T-cell (primary cell): ENCODE data around the gene KCNJ12. TPM values are rescaled to one million over a fixed set of nuclear protein-coding genes. Genes with fewer than 3 reads are reported as not detected.
"Not testable (repeated sequence)": the region's sequence is repeated elsewhere in the genome, so short reads cannot be mapped to it uniquely, and the experiment has no call there.

ENCODE experiments used
- ATAC-seq, 4 experiments: fragments of 200-7000 bp in 3 of 4; fragments of 150-1000 bp in 1 of 4; cut with Tn5 transposase; replicated peaks in 1 of 4; 1 replicate in 3 of 4; 2 replicates in 1 of 4; pipeline ENCODE4 v1.10.0; 2021; ENCODE audit warnings: moderate library complexity in 3 of 4, mild to moderate bottlenecking in 2 of 4, moderate number of reproducible peaks in 1 of 4
- CTCF ChIA-PET, 2 donors: fragments of 300-600 bp; sonication (Branson Sonifier 250); formaldehyde crosslinking; loops; one replicate each; lab custom pipeline; 2022; ENCODE audit warnings: antibody characterized with exemption in 2 of 2; lab: Charles Lee
- POLR2A ChIA-PET, 2 donors: fragments of 300-600 bp; sonication (Branson Sonifier 250); formaldehyde crosslinking; loops; one replicate each; lab custom pipeline; 2022; ENCODE audit warnings: antibody characterized with exemption in 2 of 2; lab: Charles Lee
- DNase-seq, 35 experiments: peaks; one replicate each; pipeline versions ENCODE4 v3.0.0 to v3.0.0-alpha.2; 2013 to 2023
- H3K27ac ChIP-seq: one replicate; pipeline ENCODE4 v1.5.1; 2013; ENCODE audit warnings: low read length
- H3K27me3 ChIP-seq, 2 experiments: replicated peaks in 1 of 2; 1 replicate in 1 of 2; 2 replicates in 1 of 2; pipeline versions ENCODE4 v1.6.1 to v1.7.0; 2013; ENCODE audit warnings: low read length in 1 of 2, mixed read lengths in 1 of 2; ENCODE audit not compliant: control insufficient read depth in 2 of 2, insufficient read depth in 2 of 2; ENCODE audit errors: extremely low read depth in 1 of 2
- H3K36me3 ChIP-seq, 2 donors: 1 replicate in 1 of 2; 2 replicates in 1 of 2; pipeline versions ENCODE4 v1.6.1 to v1.7.0; 2013; ENCODE audit warnings: low read length in 1 of 2; ENCODE audit not compliant: control insufficient read depth in 2 of 2, insufficient read depth in 1 of 2; ENCODE audit errors: extremely low read depth in 1 of 2
- H3K4me1 ChIP-seq, 2 experiments: 1 replicate in 1 of 2; 2 replicates in 1 of 2; pipeline versions ENCODE4 v1.6.1 to v1.7.0; 2013; ENCODE audit warnings: low read length in 2 of 2, mixed read lengths in 1 of 2; ENCODE audit not compliant: insufficient read depth in 2 of 2, control insufficient read depth in 1 of 2; ENCODE audit errors: extremely low read depth in 1 of 2
- H3K4me3 ChIP-seq, 2 donors: 1 replicate in 1 of 2; 2 replicates in 1 of 2; pipeline versions ENCODE4 v1.5.1 to v1.7.0; 2013; ENCODE audit warnings: mild to moderate bottlenecking in 2 of 2, low read length in 1 of 2, moderate library complexity in 1 of 2; ENCODE audit not compliant: control insufficient read depth in 1 of 2; ENCODE audit errors: extremely low read depth in 1 of 2
- H3K9me3 ChIP-seq: 2 replicates; pipeline ENCODE4 v1.7.0; 2013
- H3K27ac Mint-ChIP-seq, 2 donors: one replicate each; pipeline ENCODE4 v1.8.0; 2020 to 2021; ENCODE audit warnings: mild to moderate bottlenecking in 2 of 2, mixed read lengths in 2 of 2
- H3K27me3 Mint-ChIP-seq, 2 donors: one replicate each; pipeline ENCODE4 v1.8.0; 2021 to 2022; ENCODE audit warnings: mixed read lengths in 2 of 2
- H3K36me3 Mint-ChIP-seq: one replicate; pipeline ENCODE4 v1.8.0; 2021; ENCODE audit warnings: mixed read lengths
- H3K4me1 Mint-ChIP-seq, 3 donors: one replicate each; pipeline ENCODE4 v1.8.0; 2020 to 2022; ENCODE audit warnings: mixed read lengths in 3 of 3, mild to moderate bottlenecking in 1 of 3
- H3K4me3 Mint-ChIP-seq, 3 donors: one replicate each; pipeline ENCODE4 v1.8.0; 2020 to 2022; ENCODE audit warnings: mild to moderate bottlenecking in 3 of 3, mixed read lengths in 3 of 3, moderate library complexity in 3 of 3
- H3K9me3 Mint-ChIP-seq, 3 donors: one replicate each; pipeline ENCODE4 v1.8.0; 2020 to 2022; ENCODE audit warnings: mixed read lengths in 3 of 3
- WGBS: methylation state at CpG from one replicate; pipeline ENCODE4 v1.1.5; 2013; ENCODE audit warnings: missing lambda C conversion rate; ENCODE audit not compliant: insufficient coverage; 5-methylcytosine and 5-hydroxymethylcytosine counted together
- total RNA-seq, 35 experiments: library from RNA in 6 of 35; stranded (reverse) in 6 of 35; fragments of 120-200 nt in 1 of 35; gene quantifications; one replicate each; pipeline versions ENCODE4 v1.2.1 to v1.2.4 and lab custom pipeline; 2013 to 2026

The KCNJ12 gene
- total RNA-seq, 5 donors from 2014 or later (not counting 1 experiment from before 2014, with no cell fraction given): 0.03 to 0.23 (median 0.10) TPM

DNA sequence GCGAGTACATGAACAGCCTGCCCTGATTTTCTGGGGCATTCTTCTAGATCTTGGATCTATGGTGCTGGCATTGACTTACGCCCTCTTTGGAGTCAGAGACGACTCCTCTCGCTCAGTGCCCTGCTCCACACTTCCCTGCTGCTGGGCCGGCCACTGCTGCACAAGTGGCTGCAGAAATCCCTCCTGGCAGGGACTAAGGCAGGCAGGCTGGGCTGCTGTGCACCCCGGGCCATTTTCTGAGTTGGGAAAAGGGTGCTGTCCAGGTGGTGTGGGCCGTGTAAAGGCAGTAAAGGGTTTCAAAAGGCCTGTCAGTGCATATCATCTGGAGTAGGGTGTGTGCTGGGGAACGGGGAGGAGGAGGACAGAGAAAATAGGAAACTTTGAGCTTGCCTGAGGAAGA is 50.1 kb downstream of the KCNJ12 start:
- H3K27me3 Mint-ChIP-seq, H3K36me3 ChIP-seq, H3K36me3 Mint-ChIP-seq, H3K9me3 Mint-ChIP-seq, CTCF ChIA-PET, H3K27ac ChIP-seq, H3K9me3 ChIP-seq, H3K4me3 Mint-ChIP-seq, H3K27ac Mint-ChIP-seq, DNase-seq, ATAC-seq, H3K4me1 ChIP-seq, H3K4me3 ChIP-seq, POLR2A ChIA-PET: not testable (repeated sequence)
- 100% methylated on average over 2 of the region's 8 CpGs for WGBS
- peaks cover 3 to 13% (median 4%) of the 10 kb centered on the region in 3 donors for H3K4me1 Mint-ChIP-seq
- peaks cover 0 to 16% of the 10 kb centered on the region in 2 experiments for H3K27me3 ChIP-seq

GRCh38 chr17:21426876-21427275 is 50.7 kb downstream of the KCNJ12 start:
- H3K36me3 Mint-ChIP-seq, H3K4me3 ChIP-seq, H3K4me3 Mint-ChIP-seq, CTCF ChIA-PET, H3K4me1 Mint-ChIP-seq, H3K9me3 ChIP-seq, H3K27ac ChIP-seq, H3K4me1 ChIP-seq, H3K27me3 ChIP-seq, H3K36me3 ChIP-seq, H3K27me3 Mint-ChIP-seq, ATAC-seq, POLR2A ChIA-PET, H3K27ac Mint-ChIP-seq, DNase-seq, H3K9me3 Mint-ChIP-seq: not testable (repeated sequence)
- WGBS: 96% methylated on average over 4 of the region's 8 CpGs

DNA sequence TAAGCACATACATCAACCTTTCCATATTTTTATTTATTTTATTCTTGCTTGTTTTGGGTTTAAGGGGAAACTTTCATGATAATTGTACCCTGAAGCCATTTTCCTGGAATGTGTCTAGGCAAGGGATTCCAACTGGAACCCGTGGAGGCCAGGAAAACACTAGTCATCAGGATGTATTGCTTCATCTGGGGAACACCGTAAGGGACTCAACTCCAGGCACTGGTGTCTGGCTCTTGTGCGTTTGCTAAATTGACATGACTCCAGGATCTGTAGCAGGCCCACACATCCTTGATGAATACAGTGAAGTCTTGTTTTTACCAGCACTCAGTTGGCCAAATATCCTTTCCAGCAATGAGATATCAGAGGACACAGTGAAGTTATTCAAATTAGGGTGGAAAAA is 51.6 kb downstream of the KCNJ12 start:
- H3K36me3 ChIP-seq, H3K4me3 Mint-ChIP-seq, ATAC-seq, H3K27ac Mint-ChIP-seq, DNase-seq, POLR2A ChIA-PET, H3K4me1 ChIP-seq, H3K9me3 Mint-ChIP-seq, H3K9me3 ChIP-seq, H3K27me3 Mint-ChIP-seq, H3K4me3 ChIP-seq, H3K36me3 Mint-ChIP-seq, H3K27me3 ChIP-seq, H3K4me1 Mint-ChIP-seq, CTCF ChIA-PET, H3K27ac ChIP-seq: not testable (repeated sequence)
- WGBS: no CpG with 5 or more reads among the region's 3 CpGs

- H3K4me1 ChIP-seq, DNase-seq, H3K9me3 Mint-ChIP-seq, CTCF ChIA-PET, H3K27ac ChIP-seq, H3K36me3 Mint-ChIP-seq, H3K36me3 ChIP-seq, H3K9me3 ChIP-seq, H3K4me3 Mint-ChIP-seq, H3K27me3 ChIP-seq, H3K4me1 Mint-ChIP-seq, H3K27ac Mint-ChIP-seq, H3K4me3 ChIP-seq, ATAC-seq, POLR2A ChIA-PET, H3K27me3 Mint-ChIP-seq: not testable (repeated sequence)
- 60% methylated on average over 2 of the region's 5 CpGs for WGBS
These were observed 52.7 kb downstream of the KCNJ12 start for GRCh38 chr17:21428752-21429424.

DNA sequence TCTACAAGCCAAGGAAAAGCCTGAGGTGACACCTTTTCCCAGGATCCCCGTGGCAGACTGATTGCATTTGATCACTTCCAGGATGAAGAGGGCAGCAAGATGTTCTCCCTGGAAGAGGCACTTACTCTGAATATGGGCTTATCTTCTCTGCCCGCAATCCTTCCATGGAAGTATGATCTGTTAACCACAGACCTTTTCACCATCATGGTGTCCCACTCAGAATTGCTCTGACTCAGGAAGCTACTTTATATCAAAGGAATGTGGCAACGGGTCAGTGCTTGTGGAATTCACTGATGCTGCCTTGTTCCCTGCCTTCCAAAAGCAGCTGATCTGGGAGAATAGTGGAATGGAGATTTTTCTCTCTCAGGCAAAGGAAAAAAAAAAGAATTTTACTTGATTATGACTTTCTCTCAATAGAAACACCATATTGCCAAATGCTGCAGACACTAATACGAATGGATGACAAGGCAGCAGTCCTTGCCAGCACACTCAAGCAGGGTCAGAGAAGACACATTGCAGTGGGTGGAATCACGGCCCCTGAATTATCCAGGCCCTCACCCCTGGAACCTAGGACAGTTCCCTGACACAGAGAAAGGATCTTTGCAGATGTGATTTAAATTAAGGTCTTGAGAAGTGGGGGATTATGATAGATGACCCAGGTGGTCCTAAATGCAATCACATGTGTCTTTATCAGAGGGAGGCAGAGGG is 53.9 kb downstream of the KCNJ12 start:
- H3K27ac ChIP-seq, ATAC-seq, DNase-seq, H3K4me3 Mint-ChIP-seq, CTCF ChIA-PET, H3K4me3 ChIP-seq, H3K27me3 ChIP-seq, H3K36me3 ChIP-seq, H3K36me3 Mint-ChIP-seq, H3K9me3 ChIP-seq, POLR2A ChIA-PET, H3K4me1 Mint-ChIP-seq, H3K4me1 ChIP-seq, H3K9me3 Mint-ChIP-seq, H3K27me3 Mint-ChIP-seq, H3K27ac Mint-ChIP-seq: not testable (repeated sequence)
- no CpG with 5 or more reads among the region's 5 CpGs for WGBS

DNA sequence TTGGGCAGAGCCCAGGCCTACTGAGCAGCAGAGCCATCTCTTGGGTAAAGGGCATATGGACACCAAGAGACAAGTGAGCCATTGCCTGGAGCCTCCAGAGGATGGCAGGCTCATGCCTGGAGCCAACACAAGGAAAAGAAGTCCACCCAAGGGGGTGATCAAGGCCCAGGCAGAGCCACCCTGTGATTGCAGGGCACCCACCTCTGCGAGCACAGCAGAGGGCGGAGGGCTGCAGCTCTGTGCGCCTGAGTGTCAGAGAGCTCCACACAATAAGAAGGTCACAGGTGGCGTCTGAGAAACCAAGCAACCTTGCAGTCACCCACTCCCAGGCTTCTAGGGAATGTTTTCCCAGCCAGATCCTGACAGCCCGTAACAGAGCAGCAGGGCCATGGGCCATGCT is 57.8 kb downstream of the KCNJ12 start:
- H3K27me3 ChIP-seq, ATAC-seq, H3K4me3 ChIP-seq, H3K4me1 ChIP-seq, H3K36me3 ChIP-seq, H3K9me3 ChIP-seq, POLR2A ChIA-PET, H3K27ac ChIP-seq, H3K27me3 Mint-ChIP-seq, DNase-seq, H3K36me3 Mint-ChIP-seq, H3K4me1 Mint-ChIP-seq, H3K27ac Mint-ChIP-seq, H3K9me3 Mint-ChIP-seq, H3K4me3 Mint-ChIP-seq, CTCF ChIA-PET: not testable (repeated sequence)
- WGBS: 68% methylated on average over 5 of the region's 5 CpGs
